ENCODE measurements around the gene MYMK. TPM values are rescaled to one million over a fixed set of nuclear protein-coding genes. Genes with fewer than 3 reads are reported as not detected.
"Not testable (repeated sequence)": the region's sequence is repeated elsewhere in the genome, so short reads cannot be mapped to it uniquely, and the experiment has no call there.

Gene MYMK
- total RNA-seq, 4 donors from 2014 or later: not detected

GRCh38 chr9:133568186-133568585 lies 43.4 kb upstream of the MYMK start:
- Histone ChIP-seq H3K4me3 (no peak overlapping the region), H3K27ac (no peak overlapping the region), H3K4me1 (no peaks in the 10 kb centered on the region), H3K36me3 (no peaks in the 10 kb centered on the region), H3K27me3 (peaks cover 6 to 21% (median 14%) of the 10 kb centered on the region in 3 donors), H3K9me3 (no peaks in the 10 kb centered on the region)
- TF ChIP-seq, protein P1, sequence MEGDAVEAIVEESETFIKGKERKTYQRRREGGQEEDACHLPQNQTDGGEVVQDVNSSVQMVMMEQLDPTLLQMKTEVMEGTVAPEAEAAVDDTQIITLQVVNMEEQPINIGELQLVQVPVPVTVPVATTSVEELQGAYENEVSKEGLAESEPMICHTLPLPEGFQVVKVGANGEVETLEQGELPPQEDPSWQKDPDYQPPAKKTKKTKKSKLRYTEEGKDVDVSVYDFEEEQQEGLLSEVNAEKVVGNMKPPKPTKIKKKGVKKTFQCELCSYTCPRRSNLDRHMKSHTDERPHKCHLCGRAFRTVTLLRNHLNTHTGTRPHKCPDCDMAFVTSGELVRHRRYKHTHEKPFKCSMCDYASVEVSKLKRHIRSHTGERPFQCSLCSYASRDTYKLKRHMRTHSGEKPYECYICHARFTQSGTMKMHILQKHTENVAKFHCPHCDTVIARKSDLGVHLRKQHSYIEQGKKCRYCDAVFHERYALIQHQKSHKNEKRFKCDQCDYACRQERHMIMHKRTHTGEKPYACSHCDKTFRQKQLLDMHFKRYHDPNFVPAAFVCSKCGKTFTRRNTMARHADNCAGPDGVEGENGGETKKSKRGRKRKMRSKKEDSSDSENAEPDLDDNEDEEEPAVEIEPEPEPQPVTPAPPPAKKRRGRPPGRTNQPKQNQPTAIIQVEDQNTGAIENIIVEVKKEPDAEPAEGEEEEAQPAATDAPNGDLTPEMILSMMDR (IDR thresholded peaks at IDR 0.05 in 4 of 5, conservative IDR thresholded peaks at IDR 0.05 in 1 of 5): no peak
- TF ChIP-seq POLR2A (IDR thresholded peaks at IDR 0.05): no peak
- intact Hi-C loops (cut with DNase I; ENCODE audit: low total_unique reads): no loop called here
- no peak for DNase-seq
- no peak for ATAC-seq
- in situ Hi-C loops (cut with MboI; ENCODE audit: low sequenced_read_pairs in 4 of 4): no loop called here

DNA sequence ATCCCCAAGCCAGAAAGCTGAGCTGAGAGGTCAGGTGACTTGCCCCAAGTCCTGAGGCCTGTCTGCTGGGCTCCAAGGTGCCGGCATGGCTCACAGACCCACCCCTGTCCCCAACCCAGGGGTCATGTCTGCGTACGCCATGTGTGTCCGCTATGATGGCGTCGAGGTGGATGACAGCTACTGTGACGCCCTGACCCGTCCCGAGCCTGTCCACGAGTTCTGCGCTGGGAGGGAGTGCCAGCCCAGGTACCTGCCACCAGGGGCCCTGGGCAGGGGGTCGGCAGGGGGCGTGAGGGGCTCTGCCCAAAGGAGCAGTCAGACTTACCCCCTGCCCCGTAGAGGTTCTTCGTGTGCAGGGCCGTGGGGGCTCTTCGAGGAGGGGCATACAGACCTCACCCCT lies 42.1 kb upstream of the MYMK start:
- Histone ChIP-seq H3K36me3 (no peaks in the 10 kb centered on the region), H3K9me3 (no peaks in the 10 kb centered on the region), H3K27me3 (peaks cover 6 to 14% (median 9%) of the 10 kb centered on the region in 3 donors), H3K4me3 (no peak overlapping the region), H3K27ac (no peak overlapping the region), H3K4me1 (no peaks in the 10 kb centered on the region)
- ATAC-seq: no peak
- TF ChIP-seq POLR2A (IDR thresholded peaks at IDR 0.05): no peak
- TF ChIP-seq, protein P1 (IDR thresholded peaks at IDR 0.05 in 4 of 5, conservative IDR thresholded peaks at IDR 0.05 in 1 of 5): no peak
- no peak for DNase-seq
- in situ Hi-C loops (cut with MboI; ENCODE audit: low sequenced_read_pairs in 4 of 4) (no loop called here), intact Hi-C loops (cut with DNase I; ENCODE audit: low total_unique reads) (no loop called here)

- H3K27me3 ChIP-seq: peaks cover 2 to 14% (median 11%) of the 10 kb centered on the region in 3 donors
- H3K4me3 ChIP-seq: no peak overlapping the region
- no peak for TF ChIP-seq POLR2A (IDR thresholded peaks at IDR 0.05)
- TF ChIP-seq, protein P1 (IDR thresholded peaks at IDR 0.05 in 4 of 5, conservative IDR thresholded peaks at IDR 0.05 in 1 of 5): no peak
- H3K36me3 ChIP-seq: no peaks in the 10 kb centered on the region
- ATAC-seq (no peak), DNase-seq (no peak)
- H3K4me1 ChIP-seq: no peaks in the 10 kb centered on the region
- no peak overlapping the region for H3K27ac ChIP-seq
- in situ Hi-C loops (cut with MboI; ENCODE audit: low sequenced_read_pairs in 4 of 4): no loop called here
- intact Hi-C loops (cut with DNase I; ENCODE audit: low total_unique reads): no loop called here
- no peaks in the 10 kb centered on the region for H3K9me3 ChIP-seq
These were observed 41.6 kb upstream of the MYMK start for GRCh38 chr9:133566382-133566781.

DNA sequence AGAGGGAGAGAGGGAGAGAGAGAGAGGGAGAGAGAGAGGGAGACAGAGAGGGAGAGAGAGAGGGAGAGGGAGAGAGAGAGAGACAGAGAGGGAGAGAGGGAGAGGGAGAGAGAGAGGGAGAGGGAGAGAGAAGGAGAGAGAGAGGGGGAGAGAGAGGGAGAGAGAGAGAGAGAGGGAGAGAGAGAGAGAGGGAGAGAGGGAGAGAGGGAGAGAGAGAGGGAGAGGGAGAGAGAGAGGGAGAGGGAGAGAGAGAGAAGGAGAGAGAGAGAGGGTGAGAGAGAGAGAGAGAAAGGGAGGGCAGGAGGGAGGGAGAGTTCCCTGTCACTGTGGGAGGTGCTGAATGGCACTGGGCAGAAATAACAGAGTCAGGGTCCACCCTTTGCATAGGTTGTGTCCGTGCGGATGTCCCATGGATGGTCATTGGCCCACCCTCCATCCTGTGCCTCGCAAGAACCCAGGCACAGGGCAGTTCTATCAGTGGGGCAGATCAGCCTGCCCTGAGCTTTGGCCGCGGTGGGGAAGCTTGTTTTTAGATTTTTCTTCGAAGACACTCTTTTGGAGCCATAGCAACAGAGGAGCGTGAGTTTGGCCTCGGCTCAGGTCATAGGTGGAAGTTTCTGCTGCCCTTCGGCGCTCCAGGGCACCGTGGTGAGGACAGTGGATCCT lies 39.8 kb upstream of the MYMK start:
- H3K9me3 ChIP-seq: no peaks in the 10 kb centered on the region
- H3K4me1 ChIP-seq: peaks cover 0 to 4% of the 10 kb centered on the region in 2 donors
- H3K27me3 ChIP-seq: peaks cover 8 to 21% (median 19%) of the 10 kb centered on the region in 3 donors
- H3K27ac ChIP-seq: no peak overlapping the region
- ATAC-seq (no peak), DNase-seq (no peak)
- in situ Hi-C loops (cut with MboI; ENCODE audit: low sequenced_read_pairs in 4 of 4): no loop called here
- intact Hi-C loops (cut with DNase I; ENCODE audit: low total_unique reads): no loop called here
- H3K4me3 ChIP-seq: no peak overlapping the region
- no peak for TF ChIP-seq POLR2A (IDR thresholded peaks at IDR 0.05)
- TF ChIP-seq, protein P1 (IDR thresholded peaks at IDR 0.05 in 4 of 5, conservative IDR thresholded peaks at IDR 0.05 in 1 of 5): no peak
- no peaks in the 10 kb centered on the region for H3K36me3 ChIP-seq

DNA sequence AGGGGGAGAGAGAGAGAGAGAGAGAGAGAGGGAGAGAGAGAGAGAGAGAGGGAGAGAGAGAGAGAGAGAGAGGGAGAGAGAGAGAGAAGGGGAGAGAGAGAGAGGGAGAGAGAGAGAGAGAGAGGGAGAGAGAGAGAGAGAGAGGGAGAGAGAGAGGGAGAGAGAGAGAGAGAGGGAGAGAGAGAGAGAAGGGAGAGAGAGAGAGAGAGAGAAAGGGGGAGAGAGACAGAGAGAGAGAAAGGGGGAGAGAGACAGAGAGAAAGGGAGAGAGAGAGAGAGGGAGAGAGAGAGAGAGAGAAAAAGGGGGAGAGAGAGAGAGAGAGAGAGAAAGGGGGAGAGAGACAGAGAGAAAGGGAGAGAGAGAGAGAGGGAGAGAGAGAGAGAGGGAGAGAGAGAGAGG lies 39.1 kb upstream of the MYMK start:
- intact Hi-C loops (cut with DNase I; ENCODE audit: low total_unique reads); H3K4me3 ChIP-seq; in situ Hi-C loops (cut with MboI; ENCODE audit: low sequenced_read_pairs in 4 of 4); H3K27ac ChIP-seq; H3K36me3 ChIP-seq; ATAC-seq; H3K4me1 ChIP-seq; H3K9me3 ChIP-seq; DNase-seq: not testable (repeated sequence)
- peaks cover 11 to 21% (median 19%) of the 10 kb centered on the region in 3 donors for H3K27me3 ChIP-seq
